ENCODE measurements around the gene PURB. TPM values are rescaled to one million over a fixed set of nuclear protein-coding genes. Genes with fewer than 3 reads are reported as not detected.

Gene PURB
- total RNA-seq, 1 experiment from 2014 or later: 21.3 TPM

Other genes starting within 250 kb of the PURB start
- gene ZMIZ2, start 136.7 kb downstream of the PURB start, total RNA-seq (2022): 94.4 and 100 TPM in 2 replicates
- 2,090 and 2,238 TPM in 2 replicates for gene PPIA, start 88.8 kb downstream of the PURB start, total RNA-seq (2022)
- 138 and 139 TPM in 2 replicates for gene H2AZ2, start 37.4 kb downstream of the PURB start, total RNA-seq (2022)
- gene MYO1G, start 93.5 kb upstream of the PURB start, total RNA-seq (2022): 0.14 and 0.15 TPM in 2 replicates
- gene CCM2, start 114.7 kb upstream of the PURB start, total RNA-seq (2022): 35.1 and 36.2 TPM in 2 replicates
- not detected in 2 replicates for gene NACAD, start 203.4 kb upstream of the PURB start, total RNA-seq (2022)
- 77.2 and 85.7 TPM in 2 replicates for gene TBRG4, start 226.2 kb upstream of the PURB start, total RNA-seq (2022)